Medulla oblongata (tissue), 1 donor: ENCODE data around the gene ATAD3B.
"Not testable (repeated sequence)": the region's sequence is repeated elsewhere in the genome, so short reads cannot be mapped to it uniquely, and the experiment has no call there.

ENCODE experiments used
- DNase-seq: peaks from one replicate; pipeline ENCODE4 v3.0.0-alpha.2; 2015; ENCODE audit errors: extremely low spot score

The ATAD3B gene

DNA sequence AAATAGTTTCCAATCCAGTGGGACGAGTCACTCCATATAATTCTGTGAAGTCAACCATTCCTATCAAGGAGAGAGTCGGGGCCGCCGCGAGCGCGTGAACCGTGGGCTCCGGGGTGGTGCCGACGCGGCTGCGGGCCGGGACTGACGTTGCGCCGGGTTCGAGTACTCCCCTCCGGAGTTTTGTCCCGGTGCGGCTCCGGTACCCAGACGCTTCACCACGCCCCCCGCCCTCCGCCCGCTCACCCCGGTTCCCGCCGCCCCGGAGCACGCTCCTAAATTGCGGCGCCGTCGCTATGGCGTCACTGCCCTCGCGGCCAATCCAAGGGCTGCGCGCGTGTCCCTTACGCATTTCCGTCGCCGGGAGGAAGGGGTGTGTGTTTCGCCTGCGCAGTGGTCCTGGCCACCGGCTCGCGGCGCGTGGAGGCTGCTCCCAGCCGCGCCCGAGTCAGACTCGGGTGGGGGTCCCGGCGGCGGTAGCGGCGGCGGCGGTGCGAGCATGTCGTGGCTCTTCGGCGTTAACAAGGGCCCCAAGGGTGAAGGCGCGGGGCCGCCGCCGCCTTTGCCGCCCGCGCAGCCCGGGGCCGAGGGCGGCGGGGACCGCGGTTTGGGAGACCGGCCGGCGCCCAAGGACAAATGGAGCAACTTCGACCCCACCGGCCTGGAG lies at the start of gene ATAD3B:
Gene ATAD3B (plus strand): TSS at position 377 of the 664 bp plus-strand sequence. CDS start 120 bp downstream, at position 497.
- peak; percentile 95 for DNase-seq

DNA sequence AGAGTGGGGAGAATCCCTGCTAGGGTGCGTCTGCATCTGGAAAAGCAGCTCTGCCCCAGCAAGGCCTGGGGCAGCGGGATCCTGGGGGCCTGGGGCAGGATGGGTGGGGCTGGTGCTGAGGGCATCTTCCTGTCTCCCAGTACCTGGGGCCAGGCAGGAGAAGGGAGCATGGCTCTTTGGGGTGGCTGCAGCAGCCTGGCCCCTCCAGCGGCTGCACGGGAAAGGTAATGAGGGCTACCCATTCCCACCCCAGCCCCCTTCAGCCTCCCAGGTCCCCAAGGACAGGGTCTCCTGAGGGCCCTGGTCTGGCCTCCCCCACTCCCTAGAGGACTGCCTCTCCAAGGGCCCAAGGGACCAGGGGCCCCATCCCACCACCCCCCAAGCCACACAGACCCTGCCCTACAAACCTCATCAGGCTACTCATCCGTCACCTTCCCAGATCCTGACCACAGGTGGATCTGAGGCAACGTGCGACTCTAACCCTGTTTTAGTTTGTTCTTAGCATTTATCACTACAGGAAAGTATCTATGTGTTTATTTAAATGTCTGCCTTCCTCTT lies 49.6 kb upstream of the ATAD3B start:
- DNase-seq, result no peak

DNA sequence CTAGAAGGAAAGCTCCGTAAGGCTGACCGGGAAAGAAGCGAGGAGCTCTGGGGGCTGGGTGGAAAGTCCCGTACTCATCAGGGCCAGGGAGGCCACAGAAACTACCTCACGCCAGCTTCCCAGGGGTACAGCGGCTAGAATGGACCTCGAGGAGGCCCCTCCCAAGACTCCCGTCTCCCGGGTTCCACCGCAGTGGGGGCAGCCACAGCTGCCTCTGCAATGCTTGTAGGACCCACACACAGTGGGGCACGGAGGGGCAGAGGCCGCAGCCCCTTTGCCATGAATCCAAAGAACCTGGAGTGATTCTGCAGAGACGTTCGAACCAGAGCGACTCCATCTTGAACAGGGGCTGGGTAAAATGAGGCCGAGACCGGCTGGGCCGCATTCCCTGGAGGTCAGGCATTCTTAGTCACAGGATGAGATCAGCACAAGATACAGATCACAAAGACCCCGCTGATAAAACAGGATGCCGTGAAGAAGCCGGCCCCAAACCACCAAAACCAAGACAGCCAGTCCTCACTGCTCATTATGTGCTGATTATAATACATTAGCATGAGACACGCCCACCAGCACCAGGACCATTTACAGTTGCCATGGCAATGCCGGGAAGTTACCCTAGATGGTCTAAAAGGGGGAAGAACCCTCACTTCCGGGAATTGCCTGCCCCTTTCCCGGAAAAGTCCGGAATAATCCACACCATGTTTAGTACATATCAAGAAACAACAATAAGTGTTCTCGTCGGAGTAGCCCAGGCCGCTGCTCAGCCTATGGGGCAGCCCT lies 48.9 kb upstream of the ATAD3B start:
- DNase-seq, result no peak

DNA sequence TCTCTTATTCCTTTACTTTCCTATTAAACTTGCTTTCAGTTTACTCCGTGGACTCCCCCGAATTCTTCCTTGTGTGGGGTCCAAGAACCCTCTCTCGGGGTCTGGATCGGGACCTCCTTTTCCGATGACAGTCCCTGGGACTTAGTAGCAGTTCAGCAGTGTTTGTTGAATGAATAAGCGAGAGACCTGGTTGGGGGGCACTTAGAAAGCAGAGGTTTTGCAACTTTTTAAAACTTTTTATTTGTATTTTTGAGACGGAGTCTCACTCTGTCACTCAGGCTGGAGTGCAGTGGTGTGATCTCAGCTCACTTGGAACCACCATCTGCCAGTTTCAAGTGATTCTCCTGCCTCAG lies 48.3 kb upstream of the ATAD3B start:
- DNase-seq, result no peak

DNA sequence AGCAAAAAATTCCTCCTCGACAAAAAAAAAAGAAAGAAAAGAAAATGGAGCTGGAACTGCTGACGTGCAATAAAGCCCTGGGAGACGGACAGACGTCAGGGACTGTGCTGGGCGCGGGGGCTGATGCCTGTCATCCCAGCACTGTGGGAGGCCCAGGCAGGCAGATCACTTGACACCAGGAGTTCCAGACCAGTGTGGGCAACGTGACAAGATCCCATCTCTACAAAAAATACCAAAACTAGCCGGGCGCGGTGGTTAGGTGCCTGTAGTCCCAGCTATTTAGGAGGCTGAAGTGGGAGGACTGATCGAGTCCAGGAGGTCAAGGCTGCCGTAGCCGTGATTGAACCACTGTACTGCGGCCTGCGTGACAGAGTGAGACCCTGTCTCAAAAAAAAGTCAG lies 46.9 kb upstream of the ATAD3B start:
- no peak for DNase-seq

DNA sequence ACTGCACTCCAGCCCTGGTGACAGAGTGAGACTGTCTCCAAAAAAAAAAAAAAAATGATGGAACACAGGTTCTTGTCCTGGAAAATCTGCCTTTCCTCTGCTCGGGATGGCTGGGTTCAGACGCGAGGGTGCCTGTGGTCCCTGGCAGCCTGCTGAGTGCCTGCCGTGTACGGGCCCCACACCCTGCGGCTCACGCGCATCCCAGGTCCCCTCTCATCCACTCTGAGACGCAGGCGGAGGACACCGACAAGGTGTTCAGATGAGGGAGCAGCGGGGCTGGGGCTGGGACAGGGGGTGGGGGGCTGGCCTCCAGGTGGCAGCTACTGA lies 46.2 kb upstream of the ATAD3B start:
- no peak for DNase-seq

DNA sequence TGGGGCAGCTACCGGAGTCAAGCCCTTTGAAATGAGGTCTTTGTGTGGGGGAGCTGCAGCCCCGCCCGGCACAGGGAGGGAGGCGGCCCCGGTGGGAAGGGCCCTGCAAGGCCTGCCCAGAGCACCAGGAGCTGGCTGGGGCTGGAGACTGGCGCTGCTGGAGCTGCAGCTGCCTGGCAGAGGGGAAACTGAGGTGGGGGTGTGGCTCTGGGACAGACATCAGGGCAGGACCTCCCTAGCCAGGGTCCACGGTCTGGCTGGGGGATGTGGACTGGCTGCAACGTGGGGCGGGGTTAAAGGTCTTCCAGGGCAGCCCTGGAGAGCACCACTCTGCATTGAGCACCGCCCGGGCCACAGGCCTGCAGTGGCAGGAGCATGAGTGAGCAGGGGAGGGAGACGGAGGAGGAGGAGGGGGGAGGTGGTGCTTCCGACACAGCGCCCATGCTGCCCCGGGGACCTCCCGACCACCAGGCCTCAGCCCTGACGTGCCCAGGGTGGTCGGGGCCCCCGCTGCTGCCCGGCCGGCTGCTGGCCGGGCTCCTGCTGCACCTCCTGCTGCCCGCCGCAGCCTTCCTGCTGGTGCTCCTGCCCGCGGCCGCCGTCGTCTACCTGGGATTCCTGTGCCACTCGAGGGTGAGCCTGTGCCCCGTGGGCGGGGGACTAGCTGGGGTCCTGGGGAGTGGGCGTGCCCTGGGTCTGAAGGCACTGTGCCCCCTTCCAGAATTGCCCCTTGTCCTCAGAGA lies 45.6 kb upstream of the ATAD3B start:
- DNase-seq, result peak; percentile 75

GRCh38 chr1:1426496-1427105 lies 45.0 kb upstream of the ATAD3B start:
- DNase-seq, result peak; percentile 80

DNA sequence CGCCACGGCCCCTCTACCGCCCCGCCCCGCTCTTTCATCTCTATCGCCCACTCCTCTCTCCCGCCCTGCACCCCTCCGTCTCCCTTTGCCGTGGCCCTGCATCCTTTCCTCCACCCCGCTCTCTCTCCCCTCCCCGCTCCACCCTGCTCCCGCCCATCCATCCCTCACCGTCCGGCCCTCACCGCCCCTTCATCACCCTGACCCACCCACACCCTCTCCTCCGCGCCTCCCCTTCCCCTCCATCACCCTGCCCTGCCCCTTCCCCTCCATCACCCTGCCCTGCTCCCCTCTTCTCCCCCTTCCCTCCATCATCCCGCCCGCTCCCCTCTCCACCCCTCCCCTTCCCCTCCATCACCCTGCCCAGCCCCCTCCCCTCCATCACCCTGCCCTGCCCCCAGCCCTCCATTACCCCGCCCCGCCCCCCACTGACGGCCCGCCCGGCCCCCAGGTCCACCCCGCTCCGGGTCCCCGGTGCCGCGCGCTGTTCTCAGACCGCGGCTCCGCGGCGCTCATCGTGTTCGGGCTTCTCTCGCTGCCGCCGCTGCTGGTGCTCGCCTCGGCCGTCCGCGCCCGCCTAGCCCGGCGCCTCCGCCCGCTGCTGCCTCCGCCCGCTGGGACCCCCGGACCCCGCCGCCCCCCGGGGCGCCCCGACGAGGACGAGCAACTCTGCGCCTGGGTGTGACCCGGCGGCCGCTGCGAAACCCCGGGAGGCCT lies 44.3 kb upstream of the ATAD3B start:
- DNase-seq, result no peak

- DNase-seq, result no peak
Measured at GRCh38 chr1:1427820-1428148, 43.8 kb upstream of the ATAD3B start.

- no peak for DNase-seq
Measured at GRCh38 chr1:1428174-1428573, 43.4 kb upstream of the ATAD3B start.

- DNase-seq, result not testable (repeated sequence)
Measured at GRCh38 chr1:1428967-1429366, 42.6 kb upstream of the ATAD3B start.

DNA sequence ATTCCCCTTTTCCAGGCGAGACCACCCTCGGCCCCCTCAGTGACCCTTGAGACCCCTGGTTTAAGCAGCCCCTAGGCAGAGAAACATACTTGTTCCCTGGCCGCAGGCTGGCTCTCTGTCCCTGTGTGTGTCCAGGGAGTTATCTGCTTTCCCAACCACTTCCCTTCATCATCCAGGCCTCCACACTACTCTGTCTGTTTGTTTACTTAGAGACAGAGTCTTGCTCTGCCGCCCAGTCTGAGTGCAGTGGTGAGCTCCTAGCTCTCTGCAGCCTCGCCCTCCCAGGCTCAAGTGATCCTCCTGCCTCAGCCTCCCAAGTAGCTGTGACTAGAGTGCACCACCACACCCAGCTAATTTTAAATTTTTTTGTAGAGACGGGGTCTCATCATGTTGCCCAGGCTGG lies 41.9 kb upstream of the ATAD3B start:
- DNase-seq, result no peak

- peak; percentile 73 for DNase-seq
Measured at GRCh38 chr1:1430114-1430982, 41.2 kb upstream of the ATAD3B start.

DNA sequence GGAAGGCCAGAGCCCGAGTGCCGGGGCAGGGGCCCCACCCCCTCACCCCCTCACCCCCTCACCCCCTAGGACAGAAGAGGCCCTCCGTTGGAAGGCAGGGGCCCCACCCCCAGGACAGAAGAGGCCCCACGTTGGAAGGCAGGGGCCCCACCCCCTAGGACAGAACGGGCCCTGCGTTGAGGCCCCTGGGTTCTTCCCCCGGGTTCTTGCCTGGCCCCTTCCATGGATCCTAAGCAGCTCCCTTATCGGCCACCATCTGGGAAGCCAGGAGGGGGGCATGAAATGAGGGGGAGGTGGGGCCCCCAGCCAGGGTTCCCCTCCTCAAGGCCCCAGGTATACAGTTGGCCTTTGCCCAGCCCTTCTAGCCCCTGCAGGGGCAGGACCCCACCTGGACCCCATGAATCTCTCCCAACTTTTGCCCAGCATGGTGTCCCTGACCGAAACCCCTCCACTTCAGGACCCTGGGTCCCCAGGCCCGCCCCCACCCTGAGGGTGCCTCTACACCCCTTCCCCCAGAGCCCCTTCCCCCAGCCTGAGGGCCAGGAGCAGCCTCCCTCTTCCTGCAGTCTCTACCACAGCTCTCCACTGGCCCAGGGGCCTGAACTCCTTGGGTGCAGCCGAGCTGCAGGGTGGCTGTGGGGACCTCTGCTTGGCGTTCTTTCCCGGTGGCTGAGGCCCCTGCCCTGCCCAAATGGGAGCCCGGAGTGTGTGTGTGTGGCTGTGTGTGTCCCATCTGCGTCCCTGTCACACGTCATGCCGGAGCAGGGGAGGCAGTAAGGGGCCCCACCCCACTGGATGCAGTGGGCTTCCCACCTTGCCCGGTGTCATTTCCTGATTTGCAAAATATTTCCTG lies 40.3 kb upstream of the ATAD3B start:
- DNase-seq, result peak; percentile 34

GRCh38 chr1:1431845-1432273 lies 39.7 kb upstream of the ATAD3B start:
- peak; percentile 30 for DNase-seq

DNA sequence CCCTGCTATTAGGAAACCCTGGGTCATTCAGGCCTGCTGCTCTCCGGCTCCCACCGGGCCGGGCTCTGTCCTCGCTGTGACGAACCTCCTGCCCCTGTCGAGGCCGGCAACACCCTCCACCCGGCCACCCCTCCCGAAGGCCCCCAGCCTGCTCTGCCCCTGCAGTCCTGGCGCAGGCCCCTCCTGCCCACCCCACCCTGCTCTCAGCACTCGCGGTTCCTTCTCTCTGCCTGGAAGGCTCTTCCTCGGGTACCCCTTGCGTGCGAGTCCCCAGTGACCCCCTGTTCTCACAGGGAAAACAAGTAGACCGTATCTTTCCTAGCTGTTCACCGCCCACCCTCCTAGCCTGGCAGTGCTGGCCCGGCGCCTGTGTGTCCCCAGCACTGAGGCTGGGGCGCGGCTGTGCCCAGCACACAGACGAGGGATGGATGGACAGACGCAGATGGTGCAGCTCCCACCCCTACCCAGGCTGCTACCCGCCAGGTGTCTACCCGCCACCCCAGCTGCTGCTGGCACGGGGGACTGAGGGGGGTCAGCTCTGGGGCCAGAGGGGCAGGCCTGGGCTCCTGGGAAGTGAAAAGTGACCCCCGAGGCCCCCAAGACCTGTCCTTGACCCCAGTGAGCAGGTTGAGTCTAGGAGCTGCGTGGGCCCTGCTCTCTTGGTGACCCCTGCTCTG lies 39.2 kb upstream of the ATAD3B start:
- peak; percentile 11 for DNase-seq

DNA sequence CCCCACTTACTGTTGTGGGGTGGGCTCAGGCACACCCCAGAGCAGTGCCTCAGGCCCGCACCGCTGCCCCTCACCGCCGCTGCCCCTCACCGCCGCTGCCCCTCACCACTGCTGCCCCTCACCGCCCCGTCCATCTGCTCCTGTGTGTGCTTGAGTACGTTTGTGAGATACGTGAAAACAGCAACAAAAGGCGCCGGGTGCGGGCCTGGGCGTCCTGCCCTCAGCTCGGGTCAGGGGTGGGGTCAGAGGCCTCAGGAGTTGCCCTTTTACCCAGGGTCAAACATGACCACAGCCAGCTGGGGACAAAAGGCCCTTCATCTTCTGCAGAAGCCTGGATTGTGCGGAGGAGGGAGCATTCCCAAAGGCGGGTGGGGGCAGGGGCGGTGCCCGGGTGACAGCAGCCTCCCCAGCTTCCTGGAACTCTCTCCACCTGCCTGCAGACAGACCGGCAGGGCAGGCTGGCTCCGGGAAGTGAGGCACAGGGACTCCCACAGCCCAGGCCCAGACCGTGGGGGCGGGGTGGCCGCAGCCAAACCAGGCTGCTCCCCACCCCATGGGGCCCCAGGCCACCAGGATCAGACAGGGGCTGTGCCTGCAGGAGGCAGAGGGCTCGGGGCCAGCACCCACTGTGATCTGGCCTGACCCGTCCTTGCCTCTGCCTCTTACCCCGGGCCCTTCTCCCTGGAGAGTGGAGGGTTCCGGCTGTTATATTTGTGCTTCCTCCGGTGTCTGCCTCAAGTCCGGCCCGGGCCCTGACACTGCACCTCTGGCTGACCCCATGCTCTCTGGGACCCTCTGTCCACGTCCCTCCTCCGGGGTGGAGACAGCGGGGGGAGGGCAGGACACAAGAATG lies 38.4 kb upstream of the ATAD3B start:
- peak; percentile 84 for DNase-seq
